Gastroesophageal sphincter (tissue), 4 donors: ENCODE measurements around the gene PHC2. TPM values are rescaled to one million over a fixed set of nuclear protein-coding genes. Genes with fewer than 3 reads are reported as not detected.
A peak's percentile ranks its signal among the peaks of the same experiment; 100 is the strongest.

ENCODE experiments used
- ATAC-seq: fragments of 150-250 bp; one replicate; pipeline ENCODE4 v1.9.1; 2016; ENCODE audit warnings: mild to moderate bottlenecking, moderate library complexity
- H3K27ac ChIP-seq, 4 donors: fragments of 200-600 bp; sonication (generic) in 3 of 4; 1 replicate in 3 of 4; 2 replicates in 1 of 4; pipeline ENCODE4 v1.5.1; 2016 to 2019
- H3K27me3 ChIP-seq: fragments of 200-600 bp; sonication (generic); one replicate; pipeline ENCODE4 v1.5.1; 2019
- H3K36me3 ChIP-seq, 2 donors: fragments of 200-600 bp; sonication (generic); one replicate each; pipeline ENCODE4 v1.5.1; 2019; ENCODE audit warnings: control low read depth in 1 of 2
- H3K4me1 ChIP-seq, 3 donors: fragments of 200-600 bp; sonication (generic); 1 replicate in 2 of 3; 2 replicates in 1 of 3; pipeline ENCODE4 v1.5.1; 2016 to 2019; ENCODE audit warnings: control low read depth in 2 of 3
- H3K4me3 ChIP-seq, 2 donors: fragments of 200-600 bp; sonication (generic); one replicate each; pipeline ENCODE4 v1.5.1; 2019; ENCODE audit warnings: mild to moderate bottlenecking in 1 of 2, moderate library complexity in 1 of 2
- H3K9me3 ChIP-seq, 3 donors: fragments of 200-600 bp; sonication (generic); one replicate each; pipeline ENCODE4 v1.5.1; 2017 to 2019; ENCODE audit warnings: control low read depth in 2 of 3
- EP300 ChIP-seq: sonication (generic); formaldehyde crosslinking; IDR thresholded peaks from one replicate; pipeline ENCODE4 v1.6.1; 2017; ENCODE audit warnings: antibody characterized with exemption, mild to moderate bottlenecking
- POLR2A ChIP-seq, 2 donors: fragments of 450-650 bp; IDR thresholded peaks; one replicate each; pipeline ENCODE4 v1.6.1; 2017; ENCODE audit warnings: antibody characterized with exemption in 2 of 2, mild to moderate bottlenecking in 2 of 2, moderate library complexity in 1 of 2
- POLR2AphosphoS5 ChIP-seq: sonication (generic); formaldehyde crosslinking; IDR thresholded peaks from one replicate; pipeline ENCODE4 v1.6.1; 2017; ENCODE audit warnings: antibody characterized with exemption
- WGBS, 2 donors: methylation state at CpG; one replicate each; pipeline ENCODE4 v1.1.5; 2018; ENCODE audit warnings: low coverage in 1 of 2; 5-methylcytosine and 5-hydroxymethylcytosine counted together
- total RNA-seq, 4 donors: library from RNA; depleted of rRNA; stranded (reverse); fragments of >200 nt; gene quantifications; one replicate each; pipeline ENCODE4 v1.1.0, GENCODE V29; 2016
- TF ChIP-seq, protein P1 (sequence below), 4 experiments: fragments of 200-600 bp in 2 of 4; fragments of 450-650 bp in 2 of 4; sonication (generic) in 1 of 4; IDR thresholded peaks; one replicate each; pipeline ENCODE4 v1.5.1; 2017 to 2019; ENCODE audit warnings: antibody characterized with exemption in 4 of 4, mild to moderate bottlenecking in 2 of 4, moderate library complexity in 2 of 4

PHC2 gene
- total RNA-seq, 4 donors from 2014 or later, result 99.8 to 223 (median 181) TPM

DNA sequence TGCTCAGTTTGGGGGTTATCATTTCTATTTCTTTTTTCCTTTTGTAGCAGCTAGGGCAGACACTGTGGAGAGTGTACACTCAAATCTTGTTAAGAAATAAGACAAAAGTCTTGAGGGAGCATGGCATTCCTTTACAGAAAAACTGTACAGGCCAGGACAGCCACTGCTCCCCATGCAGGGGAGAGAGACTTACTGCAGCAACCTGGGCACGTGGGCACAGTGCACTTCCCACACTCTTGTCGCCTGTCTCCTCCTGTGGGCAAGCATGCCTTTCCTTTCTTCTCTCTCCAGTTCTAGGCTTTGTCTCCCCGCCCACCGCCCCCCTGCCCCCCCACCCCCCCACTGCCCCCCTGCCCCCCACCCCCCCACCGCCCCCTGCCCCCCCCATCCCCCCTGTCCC, 51.9 kb downstream of the PHC2 start:
- H3K36me3 ChIP-seq, result peaks cover 0 to under 1% of the 10 kb centered on the region in 2 donors
- no peak for TF ChIP-seq POLR2A (IDR thresholded peaks at IDR 0.05)
- no peaks in the 10 kb centered on the region for H3K27me3 ChIP-seq
- H3K9me3 ChIP-seq, result no peaks in the 10 kb centered on the region
- WGBS, 2 donors, result 39 to 60% methylated on average over 2 of the region's 5 CpGs
- H3K4me3 ChIP-seq, result no peak overlapping the region
- no peak for ATAC-seq
- H3K4me1 ChIP-seq, result peaks cover 0 to 37% (median 4%) of the 10 kb centered on the region in 3 donors
- H3K27ac ChIP-seq, result no peak overlapping the region

DNA sequence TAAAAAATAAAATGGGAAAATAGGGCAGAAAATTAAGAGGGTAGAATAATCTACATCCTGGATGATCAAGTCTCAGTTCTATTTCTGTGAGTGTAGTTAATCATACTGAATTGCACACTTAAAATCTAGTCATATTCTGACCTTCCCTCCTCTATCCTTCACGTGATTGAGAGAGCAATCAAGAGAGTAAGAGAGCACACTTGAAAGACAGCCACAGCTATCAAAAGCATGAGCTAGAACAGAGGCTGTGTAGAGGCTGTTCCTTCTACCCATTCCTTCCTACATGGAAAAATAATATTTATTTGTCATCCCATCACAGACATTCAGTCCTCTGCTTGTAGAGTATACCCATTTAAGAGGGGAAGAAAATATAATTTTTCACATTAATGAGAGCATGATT, 52.4 kb downstream of the PHC2 start:
- peaks cover 0 to 37% (median 4%) of the 10 kb centered on the region in 3 donors for H3K4me1 ChIP-seq
- H3K27me3 ChIP-seq, result no peaks in the 10 kb centered on the region
- H3K27ac ChIP-seq, result no peak overlapping the region
- 38 to 47% methylated on average over 1 of the region's 1 CpG for WGBS, 2 donors
- TF ChIP-seq, protein P1, sequence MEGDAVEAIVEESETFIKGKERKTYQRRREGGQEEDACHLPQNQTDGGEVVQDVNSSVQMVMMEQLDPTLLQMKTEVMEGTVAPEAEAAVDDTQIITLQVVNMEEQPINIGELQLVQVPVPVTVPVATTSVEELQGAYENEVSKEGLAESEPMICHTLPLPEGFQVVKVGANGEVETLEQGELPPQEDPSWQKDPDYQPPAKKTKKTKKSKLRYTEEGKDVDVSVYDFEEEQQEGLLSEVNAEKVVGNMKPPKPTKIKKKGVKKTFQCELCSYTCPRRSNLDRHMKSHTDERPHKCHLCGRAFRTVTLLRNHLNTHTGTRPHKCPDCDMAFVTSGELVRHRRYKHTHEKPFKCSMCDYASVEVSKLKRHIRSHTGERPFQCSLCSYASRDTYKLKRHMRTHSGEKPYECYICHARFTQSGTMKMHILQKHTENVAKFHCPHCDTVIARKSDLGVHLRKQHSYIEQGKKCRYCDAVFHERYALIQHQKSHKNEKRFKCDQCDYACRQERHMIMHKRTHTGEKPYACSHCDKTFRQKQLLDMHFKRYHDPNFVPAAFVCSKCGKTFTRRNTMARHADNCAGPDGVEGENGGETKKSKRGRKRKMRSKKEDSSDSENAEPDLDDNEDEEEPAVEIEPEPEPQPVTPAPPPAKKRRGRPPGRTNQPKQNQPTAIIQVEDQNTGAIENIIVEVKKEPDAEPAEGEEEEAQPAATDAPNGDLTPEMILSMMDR (IDR thresholded peaks at IDR 0.05), result no peak
- TF ChIP-seq POLR2A (IDR thresholded peaks at IDR 0.05) (no peak), EP300 (no peak), POLR2AphosphoS5 (no peak)
- H3K4me3 ChIP-seq, result no peak overlapping the region
- no peaks in the 10 kb centered on the region for H3K9me3 ChIP-seq
- no peak for ATAC-seq
- H3K36me3 ChIP-seq, result peaks cover 0 to 5% of the 10 kb centered on the region in 2 donors

DNA sequence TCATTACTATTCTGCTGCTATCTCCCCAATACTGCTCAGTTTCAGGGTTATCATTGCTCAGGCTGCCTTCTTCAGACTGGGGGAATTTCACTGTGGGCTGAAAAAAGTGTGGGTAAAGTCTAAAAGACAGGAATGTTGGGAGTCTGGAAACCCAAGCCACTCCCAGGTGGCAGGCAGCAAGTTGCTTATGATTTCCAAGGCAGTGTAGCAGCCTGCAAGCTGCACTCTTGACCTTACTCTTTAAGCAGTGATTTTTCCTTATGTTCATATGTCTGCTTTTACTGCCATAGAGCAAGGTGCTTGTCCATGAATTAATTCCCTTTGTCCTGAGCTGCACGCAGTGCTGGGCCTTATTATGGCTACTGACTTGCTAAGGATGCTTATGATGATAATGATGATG, 53.1 kb downstream of the PHC2 start:
- Histone ChIP-seq H3K4me1 (peaks cover 0 to 30% (median 4%) of the 10 kb centered on the region in 3 donors), H3K27me3 (no peaks in the 10 kb centered on the region), H3K36me3 (peaks cover 0 to 10% of the 10 kb centered on the region in 2 donors), H3K27ac (no peak overlapping the region), H3K4me3 (no peak overlapping the region), H3K9me3 (no peaks in the 10 kb centered on the region)
- ATAC-seq, result no peak
- TF ChIP-seq, protein P1 (IDR thresholded peaks at IDR 0.05), result no peak
- no peak for TF ChIP-seq POLR2A (IDR thresholded peaks at IDR 0.05)
- WGBS, 2 donors, result 57% methylated on average over 1 of the region's 1 CpG; no CpG with 5 or more reads in 1 of the 2 donors

DNA sequence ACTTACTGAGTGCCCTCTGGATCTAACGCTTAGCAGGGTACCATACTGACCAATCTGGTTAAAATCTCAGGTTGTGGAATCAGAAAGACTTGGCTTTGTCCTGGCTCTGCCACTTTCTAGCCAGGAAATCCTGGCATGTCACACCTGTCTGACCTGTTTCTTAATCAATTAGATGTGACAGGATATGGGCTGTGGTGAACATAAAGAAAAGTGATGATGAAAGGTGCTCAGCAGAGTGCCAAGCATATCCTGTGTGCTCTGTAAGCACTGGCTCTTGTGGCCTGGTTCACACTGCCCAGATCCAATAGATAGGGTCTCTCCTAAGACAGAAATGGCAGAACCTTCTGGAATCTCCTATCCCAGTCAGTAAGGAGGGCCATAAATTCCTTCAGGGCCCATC, 53.9 kb downstream of the PHC2 start:
- Histone ChIP-seq H3K27me3 (no peaks in the 10 kb centered on the region), H3K9me3 (no peaks in the 10 kb centered on the region), H3K27ac (no peak overlapping the region), H3K4me1 (peaks cover 0 to 23% (median 4%) of the 10 kb centered on the region in 3 donors), H3K36me3 (peaks cover 0 to 18% of the 10 kb centered on the region in 2 donors), H3K4me3 (no peak overlapping the region)
- no peak for TF ChIP-seq POLR2AphosphoS5
- no peak for TF ChIP-seq POLR2A (IDR thresholded peaks at IDR 0.05)
- TF ChIP-seq EP300, result no peak
- TF ChIP-seq, protein P1 (IDR thresholded peaks at IDR 0.05), result no peak
- 90 to 100% methylated on average over 1 of the region's 1 CpG for WGBS, 2 donors
- ATAC-seq, result no peak

DNA sequence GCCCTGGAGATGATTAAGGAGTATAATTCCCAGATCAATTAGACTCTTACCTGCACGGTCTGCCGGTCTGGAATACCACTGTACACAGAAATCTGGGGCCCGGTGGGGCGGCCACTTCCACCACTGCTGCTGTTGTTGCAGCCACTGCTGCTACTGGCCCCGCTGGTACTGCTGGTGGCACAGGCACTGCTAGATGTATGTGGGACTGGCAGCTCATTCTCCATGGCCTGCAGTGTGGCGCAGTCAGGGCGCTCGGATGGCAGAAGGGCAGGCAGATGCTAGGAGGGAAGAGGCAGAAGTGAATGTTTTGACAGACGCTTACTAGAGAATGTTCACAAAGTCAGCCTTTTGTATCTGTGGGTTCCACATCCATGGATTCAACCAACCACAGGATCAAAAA, 55.6 kb downstream of the PHC2 start:
- H3K4me1 ChIP-seq, result peaks cover 0 to 19% (median 4%) of the 10 kb centered on the region in 3 donors
- peaks cover 0 to 35% of the 10 kb centered on the region in 2 donors for H3K36me3 ChIP-seq
- no peak overlapping the region for H3K4me3 ChIP-seq
- WGBS, 2 donors, result 86 to 90% methylated on average over 1 to 6 of the region's 9 CpGs
- TF ChIP-seq, protein P1 (IDR thresholded peaks at IDR 0.05), result no peak
- TF ChIP-seq POLR2A (IDR thresholded peaks at IDR 0.05) (no peak), POLR2AphosphoS5 (no peak), EP300 (no peak)
- peak overlapping the region in 2 of 4 donors; percentile 6 to 62 for H3K27ac ChIP-seq
- no peaks in the 10 kb centered on the region for H3K27me3 ChIP-seq
- no peak for ATAC-seq
- no peaks in the 10 kb centered on the region for H3K9me3 ChIP-seq
